ENCODE results near the gene C4orf33. TPM values are rescaled to one million over a fixed set of nuclear protein-coding genes. Genes with fewer than 3 reads are reported as not detected.

The C4orf33 gene
- total RNA-seq, 1 donor from 2014 or later: 8.4 TPM

Other genes starting within 250 kb of the C4orf33 start
- 21.7 and 22.7 TPM in 2 replicates for gene SCLT1, start 2.6 kb upstream of the C4orf33 start, total RNA-seq

Data from neural crest cell (in vitro differentiated cells).